ENCODE results near the gene AMZ1. TPM values are rescaled to one million over a fixed set of nuclear protein-coding genes. Genes with fewer than 3 reads are reported as not detected.

AMZ1 gene
- total RNA-seq, 1 donor from 2014 or later, result not detected

DNA sequence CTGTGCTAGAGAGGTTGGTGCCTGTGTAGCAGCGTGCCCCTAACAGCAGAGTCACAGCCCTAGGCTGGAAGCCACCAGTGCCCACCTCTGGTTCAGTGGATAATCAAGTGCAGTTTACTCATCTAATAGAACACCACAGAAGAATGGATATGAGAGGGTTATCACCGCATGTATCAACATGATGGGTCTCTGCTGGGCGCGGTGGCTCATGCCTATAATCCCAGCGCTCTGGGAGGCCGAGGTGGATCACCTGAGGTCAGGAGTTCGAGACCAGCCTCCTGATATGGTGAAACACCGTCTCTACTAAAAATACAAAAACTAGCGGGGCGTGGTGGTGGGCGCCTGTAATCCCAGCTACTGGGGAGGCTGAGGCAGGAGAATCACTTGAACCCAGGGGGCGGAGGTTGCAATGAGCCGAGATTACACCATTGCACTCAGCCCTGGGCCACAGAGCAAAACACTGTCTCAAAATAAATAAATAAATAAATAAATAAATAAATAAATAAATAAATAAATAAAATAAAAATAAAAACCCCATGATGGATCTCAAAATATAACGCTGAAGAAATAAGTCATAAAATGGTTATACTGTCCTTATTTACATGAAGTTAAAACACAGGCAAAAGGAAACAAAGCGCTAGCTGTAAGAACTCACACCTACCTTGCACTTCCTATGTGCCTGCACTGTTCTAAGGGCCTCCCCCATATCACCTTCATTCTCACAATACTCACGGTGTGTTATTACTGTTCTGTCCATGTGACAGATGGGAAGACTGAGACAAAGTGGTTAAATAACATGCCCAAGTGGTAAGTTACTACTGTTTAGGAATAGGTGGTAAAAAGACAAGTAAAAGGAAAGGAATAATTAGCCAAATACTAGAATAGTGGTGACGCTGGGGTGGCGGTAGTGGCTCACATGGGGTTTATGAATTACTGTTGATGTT lies 70.9 kb downstream of the AMZ1 start:
- Mint-ChIP-seq H3K27ac (ENCODE audit: unreplicated experiment) (peak overlapping the region; percentile 83), H3K4me1 (peaks cover 50% of the 10 kb centered on the region), H3K4me3 (no peak overlapping the region), H3K9me3 (no peaks in the 10 kb centered on the region), H3K36me3 (ENCODE audit: low read depth) (peaks cover 18% of the 10 kb centered on the region), H3K27me3 (ENCODE audit: low read depth) (no peaks in the 10 kb centered on the region)
- TF ChIP-seq, protein P1, sequence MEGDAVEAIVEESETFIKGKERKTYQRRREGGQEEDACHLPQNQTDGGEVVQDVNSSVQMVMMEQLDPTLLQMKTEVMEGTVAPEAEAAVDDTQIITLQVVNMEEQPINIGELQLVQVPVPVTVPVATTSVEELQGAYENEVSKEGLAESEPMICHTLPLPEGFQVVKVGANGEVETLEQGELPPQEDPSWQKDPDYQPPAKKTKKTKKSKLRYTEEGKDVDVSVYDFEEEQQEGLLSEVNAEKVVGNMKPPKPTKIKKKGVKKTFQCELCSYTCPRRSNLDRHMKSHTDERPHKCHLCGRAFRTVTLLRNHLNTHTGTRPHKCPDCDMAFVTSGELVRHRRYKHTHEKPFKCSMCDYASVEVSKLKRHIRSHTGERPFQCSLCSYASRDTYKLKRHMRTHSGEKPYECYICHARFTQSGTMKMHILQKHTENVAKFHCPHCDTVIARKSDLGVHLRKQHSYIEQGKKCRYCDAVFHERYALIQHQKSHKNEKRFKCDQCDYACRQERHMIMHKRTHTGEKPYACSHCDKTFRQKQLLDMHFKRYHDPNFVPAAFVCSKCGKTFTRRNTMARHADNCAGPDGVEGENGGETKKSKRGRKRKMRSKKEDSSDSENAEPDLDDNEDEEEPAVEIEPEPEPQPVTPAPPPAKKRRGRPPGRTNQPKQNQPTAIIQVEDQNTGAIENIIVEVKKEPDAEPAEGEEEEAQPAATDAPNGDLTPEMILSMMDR (conservative IDR thresholded peaks at IDR 0.05), result no peak
- DNase-seq (ENCODE audit: low read depth, low spot score), result no peak

DNA sequence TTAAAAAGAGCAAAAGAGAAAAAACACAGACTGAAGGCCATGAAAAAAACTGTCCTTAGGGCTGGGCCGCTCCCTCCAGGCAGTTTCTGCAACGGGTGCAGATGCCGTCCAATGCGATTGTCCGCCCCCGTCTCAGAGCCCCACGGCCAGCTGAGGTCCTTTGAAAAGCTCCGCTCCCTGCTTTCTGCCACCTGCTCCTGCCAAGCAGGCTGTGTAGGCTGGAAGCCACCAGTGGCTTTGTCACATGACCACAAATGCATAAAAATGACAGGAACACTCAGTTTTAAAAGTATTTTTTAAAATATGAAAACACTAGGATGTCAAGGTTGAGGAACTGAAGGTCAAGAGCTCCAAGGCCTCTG lies 71.7 kb downstream of the AMZ1 start:
- TF ChIP-seq, protein P1 (conservative IDR thresholded peaks at IDR 0.05), result no peak
- H3K27me3 Mint-ChIP-seq (ENCODE audit: low read depth), result no peaks in the 10 kb centered on the region
- peaks cover 18% of the 10 kb centered on the region for H3K36me3 Mint-ChIP-seq (ENCODE audit: low read depth)
- H3K27ac Mint-ChIP-seq (ENCODE audit: unreplicated experiment), result no peak overlapping the region
- no peak overlapping the region for H3K4me3 Mint-ChIP-seq
- DNase-seq (ENCODE audit: low read depth, low spot score), result no peak
- H3K9me3 Mint-ChIP-seq, result no peaks in the 10 kb centered on the region
- H3K4me1 Mint-ChIP-seq, result peaks cover 52% of the 10 kb centered on the region

DNA sequence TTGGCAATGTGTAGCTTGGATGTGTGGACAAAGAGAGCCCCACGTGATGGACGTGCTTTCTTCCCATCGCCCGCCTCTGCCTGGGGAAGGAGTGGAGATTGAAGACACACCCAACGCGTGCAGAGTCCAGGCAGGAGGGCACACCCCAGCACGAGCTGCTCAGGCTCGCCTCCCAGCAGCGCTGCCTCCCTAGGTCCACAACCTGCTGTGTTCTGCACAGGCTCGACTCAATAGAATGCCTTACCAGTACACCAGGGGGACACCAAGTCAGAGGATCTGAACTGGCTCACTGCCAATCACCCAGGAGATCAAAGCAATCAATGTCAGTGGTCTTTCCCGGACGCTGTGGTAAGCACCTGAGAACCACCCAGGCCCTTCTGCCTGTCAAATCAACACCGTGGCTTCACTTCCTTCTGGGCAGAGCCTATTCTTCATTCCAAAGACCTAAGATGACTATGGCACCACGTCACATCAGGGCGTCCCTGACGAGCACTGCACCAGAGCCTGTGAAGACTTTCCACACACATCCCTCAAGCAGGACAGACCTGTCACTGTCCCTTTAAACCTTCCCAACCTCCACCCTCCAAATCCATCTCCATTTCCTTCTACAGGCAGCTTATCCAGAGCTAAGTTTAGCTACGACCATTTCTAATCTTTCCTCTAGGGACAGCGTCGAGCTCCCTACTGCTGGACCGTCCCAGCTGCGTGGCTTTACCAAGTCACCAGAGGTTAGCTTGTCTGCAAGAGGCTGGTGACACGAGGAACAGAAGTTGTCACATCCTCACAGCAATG lies 72.3 kb downstream of the AMZ1 start:
- Mint-ChIP-seq H3K36me3 (ENCODE audit: low read depth) (peaks cover 13% of the 10 kb centered on the region), H3K27me3 (ENCODE audit: low read depth) (no peaks in the 10 kb centered on the region), H3K27ac (ENCODE audit: unreplicated experiment) (no peak overlapping the region), H3K4me1 (peaks cover 47% of the 10 kb centered on the region), H3K9me3 (no peaks in the 10 kb centered on the region), H3K4me3 (no peak overlapping the region)
- peak; percentile 28 for DNase-seq (ENCODE audit: low read depth, low spot score)
- TF ChIP-seq, protein P1 (conservative IDR thresholded peaks at IDR 0.05), result peak; percentile 60

DNA sequence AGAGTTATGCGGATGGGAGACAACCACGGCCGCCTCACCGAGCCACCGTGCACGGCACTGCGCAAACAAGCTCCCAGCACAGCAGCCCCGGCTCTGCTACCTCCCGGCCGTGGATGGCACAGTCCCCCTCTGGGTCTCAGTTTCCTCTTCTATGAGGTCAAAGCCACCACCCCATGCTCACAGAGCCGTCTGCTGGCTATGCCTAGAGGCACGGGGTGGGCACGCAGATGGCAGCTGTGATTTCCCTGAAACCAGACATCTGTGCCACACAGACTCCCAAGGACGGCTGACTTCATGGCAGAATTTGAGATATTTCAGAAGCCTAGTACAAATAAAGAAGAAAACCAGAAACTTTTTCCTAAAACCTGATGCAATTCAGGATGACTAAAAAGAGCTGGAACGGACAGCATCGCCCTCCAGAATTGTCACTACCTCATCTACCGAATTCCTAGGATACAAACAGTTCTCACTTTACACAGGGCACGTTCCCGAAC lies 73.2 kb downstream of the AMZ1 start:
- TF ChIP-seq, protein P1 (conservative IDR thresholded peaks at IDR 0.05), result no peak
- no peak for DNase-seq (ENCODE audit: low read depth, low spot score)
- Mint-ChIP-seq H3K4me3 (no peak overlapping the region), H3K36me3 (ENCODE audit: low read depth) (peaks cover 8% of the 10 kb centered on the region), H3K4me1 (peaks cover 46% of the 10 kb centered on the region), H3K27me3 (ENCODE audit: low read depth) (no peaks in the 10 kb centered on the region), H3K27ac (ENCODE audit: unreplicated experiment) (peak overlapping the region; percentile 69), H3K9me3 (no peaks in the 10 kb centered on the region)

DNA sequence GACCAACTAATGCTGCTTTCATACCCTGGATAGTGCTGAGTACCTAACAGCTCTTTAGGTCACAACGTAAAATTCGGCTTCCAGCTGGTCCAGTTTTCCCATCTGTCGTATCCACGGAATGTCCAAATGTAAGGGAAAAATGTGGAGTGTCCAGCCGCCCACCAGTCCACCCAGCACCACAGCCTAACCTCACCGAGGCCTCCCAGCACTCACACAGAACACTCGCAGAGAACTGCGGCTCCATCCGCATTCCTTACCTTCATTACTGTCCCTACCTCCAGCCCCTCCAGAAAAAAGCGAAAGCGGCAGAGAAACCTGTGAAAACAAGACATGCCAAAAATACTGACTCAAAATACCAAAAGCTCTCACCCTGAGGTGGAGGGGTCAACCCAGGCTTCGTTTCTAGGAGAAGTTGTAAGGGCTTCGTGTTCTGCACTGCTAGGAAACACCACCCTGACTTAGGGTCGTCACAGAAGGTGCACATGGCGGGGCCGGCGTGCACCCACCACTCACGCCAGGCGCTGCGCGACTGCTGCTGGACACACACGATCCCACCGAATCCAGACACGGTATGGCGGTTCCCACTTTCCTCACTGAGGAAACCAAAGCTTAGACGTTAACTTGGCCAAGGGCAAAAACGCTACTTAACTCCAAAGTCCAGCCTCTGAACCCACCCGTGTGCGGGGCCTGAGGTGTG lies 73.9 kb downstream of the AMZ1 start:
- TF ChIP-seq, protein P1 (conservative IDR thresholded peaks at IDR 0.05), result no peak
- DNase-seq (ENCODE audit: low read depth, low spot score), result no peak
- H3K27me3 Mint-ChIP-seq (ENCODE audit: low read depth), result no peaks in the 10 kb centered on the region
- peaks cover 5% of the 10 kb centered on the region for H3K36me3 Mint-ChIP-seq (ENCODE audit: low read depth)
- peaks cover 47% of the 10 kb centered on the region for H3K4me1 Mint-ChIP-seq
- no peaks in the 10 kb centered on the region for H3K9me3 Mint-ChIP-seq
- no peak overlapping the region for H3K4me3 Mint-ChIP-seq
- H3K27ac Mint-ChIP-seq (ENCODE audit: unreplicated experiment), result no peak overlapping the region

Data from neural crest cell (in vitro differentiated cells).